Type B pancreatic cell (in vitro differentiated cells): ENCODE measurements around the gene MAD1L1. TPM values are rescaled to one million over a fixed set of nuclear protein-coding genes. Genes with fewer than 3 reads are reported as not detected.

Source experiments
- DNase-seq: peaks from one replicate; pipeline ENCODE4 v3.0.0; 2021; ENCODE audit warnings: mixed read lengths; ENCODE audit not compliant: unreplicated experiment; ENCODE audit errors: extremely low spot score
- H3K27ac Mint-ChIP-seq: 2 replicates; pipeline ENCODE4 v1.8.0; 2021; ENCODE audit warnings: mild to moderate bottlenecking, mixed read lengths
- H3K27me3 Mint-ChIP-seq: 2 replicates; pipeline ENCODE4 v1.8.0; 2021; ENCODE audit warnings: mixed read lengths
- H3K36me3 Mint-ChIP-seq: 2 replicates; pipeline ENCODE4 v1.8.0; 2021; ENCODE audit warnings: mixed read lengths
- H3K4me1 Mint-ChIP-seq: one replicate; pipeline ENCODE4 v1.8.0; 2021; ENCODE audit warnings: mixed read lengths; ENCODE audit not compliant: unreplicated experiment
- H3K4me3 Mint-ChIP-seq: 2 replicates; pipeline ENCODE4 v1.8.0; 2021; ENCODE audit warnings: mild to moderate bottlenecking, mixed read lengths
- H3K9me3 Mint-ChIP-seq: 2 replicates; pipeline ENCODE4 v1.8.0; 2021; ENCODE audit warnings: mixed read lengths
- total RNA-seq: library from RNA; stranded (reverse); gene quantifications from 2 replicates; pipeline ENCODE4 v1.2.1, GENCODE V29; 2021; ENCODE audit warnings: low replicate concordance
- TF ChIP-seq, protein P1 (sequence below): fragments of 200-600 bp; sonication (generic); conservative IDR thresholded peaks from 2 replicates; pipeline ENCODE4 v1.5.0; 2021; ENCODE audit warnings: antibody characterized with exemption, mild to moderate bottlenecking

Gene MAD1L1
- total RNA-seq, 1 donor from 2014 or later: 40.7 TPM

DNA sequence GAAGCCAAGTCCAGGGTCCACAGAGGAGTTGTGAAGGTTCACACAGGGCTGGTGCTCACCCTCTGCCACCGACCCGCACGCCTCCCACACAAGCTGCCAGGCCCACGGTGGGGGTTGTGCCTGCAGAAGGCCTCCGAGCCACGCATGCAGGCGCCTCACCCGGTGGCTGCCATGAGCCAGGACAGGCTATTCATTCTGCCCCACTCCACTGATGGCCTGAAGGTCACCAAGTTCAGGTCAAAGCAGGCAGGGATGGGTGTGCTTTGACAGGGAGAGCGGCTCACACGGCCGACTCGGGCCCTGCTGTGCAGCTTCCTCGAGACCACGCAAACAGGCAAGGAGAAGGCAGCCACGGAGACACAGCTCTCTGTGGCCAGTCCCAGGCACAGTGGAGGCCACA lies 143.9 kb downstream of the MAD1L1 start:
- Mint-ChIP-seq H3K4me1 (peaks cover 4% of the 10 kb centered on the region), H3K4me3 (no peak overlapping the region), H3K9me3 (peaks cover 8% of the 10 kb centered on the region), H3K36me3 (peaks cover 8% of the 10 kb centered on the region), H3K27ac (no peak overlapping the region), H3K27me3 (no peaks in the 10 kb centered on the region)
- TF ChIP-seq, protein P1, sequence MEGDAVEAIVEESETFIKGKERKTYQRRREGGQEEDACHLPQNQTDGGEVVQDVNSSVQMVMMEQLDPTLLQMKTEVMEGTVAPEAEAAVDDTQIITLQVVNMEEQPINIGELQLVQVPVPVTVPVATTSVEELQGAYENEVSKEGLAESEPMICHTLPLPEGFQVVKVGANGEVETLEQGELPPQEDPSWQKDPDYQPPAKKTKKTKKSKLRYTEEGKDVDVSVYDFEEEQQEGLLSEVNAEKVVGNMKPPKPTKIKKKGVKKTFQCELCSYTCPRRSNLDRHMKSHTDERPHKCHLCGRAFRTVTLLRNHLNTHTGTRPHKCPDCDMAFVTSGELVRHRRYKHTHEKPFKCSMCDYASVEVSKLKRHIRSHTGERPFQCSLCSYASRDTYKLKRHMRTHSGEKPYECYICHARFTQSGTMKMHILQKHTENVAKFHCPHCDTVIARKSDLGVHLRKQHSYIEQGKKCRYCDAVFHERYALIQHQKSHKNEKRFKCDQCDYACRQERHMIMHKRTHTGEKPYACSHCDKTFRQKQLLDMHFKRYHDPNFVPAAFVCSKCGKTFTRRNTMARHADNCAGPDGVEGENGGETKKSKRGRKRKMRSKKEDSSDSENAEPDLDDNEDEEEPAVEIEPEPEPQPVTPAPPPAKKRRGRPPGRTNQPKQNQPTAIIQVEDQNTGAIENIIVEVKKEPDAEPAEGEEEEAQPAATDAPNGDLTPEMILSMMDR: no peak
- DNase-seq: no peak

DNA sequence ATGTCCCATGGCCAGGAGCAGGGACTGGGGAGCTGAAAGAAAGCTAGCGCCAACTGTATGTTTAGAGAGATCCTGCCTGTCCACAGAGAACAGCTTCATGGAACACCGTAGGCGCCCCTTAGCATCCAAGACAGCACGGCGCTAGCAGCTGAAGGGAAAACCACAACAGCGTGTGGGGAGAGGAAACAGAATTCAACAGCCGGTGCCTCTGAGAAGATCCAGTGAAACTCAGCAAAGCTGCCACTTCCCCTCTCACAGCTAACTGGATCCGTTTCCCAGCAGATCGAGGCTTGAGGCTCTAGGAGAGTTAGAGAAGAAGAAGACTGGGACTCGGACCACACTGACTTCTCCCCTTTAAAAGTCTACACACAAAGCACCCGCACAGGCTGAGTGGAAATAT lies 145.0 kb downstream of the MAD1L1 start:
- Mint-ChIP-seq H3K36me3 (peaks cover 12% of the 10 kb centered on the region), H3K9me3 (peaks cover 8% of the 10 kb centered on the region), H3K4me3 (no peak overlapping the region), H3K27ac (no peak overlapping the region), H3K27me3 (no peaks in the 10 kb centered on the region), H3K4me1 (peaks cover under 1% of the 10 kb centered on the region)
- DNase-seq: no peak
- TF ChIP-seq, protein P1: no peak

DNA sequence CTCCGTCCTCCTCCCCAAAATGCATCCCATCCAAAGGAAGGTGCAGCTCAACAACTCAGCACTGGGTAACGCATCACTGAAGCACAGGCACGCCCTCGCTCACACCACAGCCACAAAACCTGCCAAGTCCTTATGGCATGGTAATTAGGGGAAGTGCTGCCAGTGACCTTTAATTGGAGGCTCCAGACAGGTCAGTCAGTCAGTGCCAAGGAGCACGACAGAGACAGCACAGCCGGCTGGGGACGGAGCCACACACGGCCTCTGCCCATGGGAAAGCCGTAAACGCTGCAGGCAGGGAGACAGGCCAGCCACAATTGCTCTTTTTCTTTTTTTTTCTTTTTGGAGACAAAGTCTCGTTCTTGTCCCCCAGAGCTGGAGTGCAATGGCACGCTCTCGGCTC lies 146.5 kb downstream of the MAD1L1 start:
- TF ChIP-seq, protein P1: no peak
- Mint-ChIP-seq H3K27me3 (no peaks in the 10 kb centered on the region), H3K36me3 (peaks cover 7% of the 10 kb centered on the region), H3K4me1 (peaks cover 12% of the 10 kb centered on the region), H3K9me3 (no peaks in the 10 kb centered on the region), H3K4me3 (no peak overlapping the region), H3K27ac (no peak overlapping the region)
- DNase-seq: no peak

DNA sequence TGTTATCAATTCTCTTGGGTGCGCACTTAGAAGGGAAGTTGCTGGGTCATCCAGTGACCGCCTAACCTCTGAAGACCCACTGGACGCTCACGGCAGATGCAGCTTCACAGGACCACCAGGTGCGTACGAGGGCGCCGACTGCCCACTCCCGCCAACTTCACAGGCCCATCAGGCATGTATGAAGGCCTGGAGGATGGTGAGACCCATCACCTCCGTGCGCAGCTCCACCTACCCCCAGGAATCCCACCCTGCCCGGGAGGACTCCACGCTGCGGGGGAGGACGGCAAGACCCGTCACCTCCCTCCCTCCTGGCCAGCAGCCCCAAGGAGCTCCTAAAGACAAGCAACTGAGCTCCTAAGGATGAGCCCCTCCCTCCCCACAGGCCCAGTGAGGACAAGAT lies 146.9 kb downstream of the MAD1L1 start:
- H3K27me3 Mint-ChIP-seq: no peaks in the 10 kb centered on the region
- H3K4me3 Mint-ChIP-seq: no peak overlapping the region
- H3K4me1 Mint-ChIP-seq: peaks cover 12% of the 10 kb centered on the region
- no peak overlapping the region for H3K27ac Mint-ChIP-seq
- TF ChIP-seq, protein P1: no peak
- H3K9me3 Mint-ChIP-seq: no peaks in the 10 kb centered on the region
- peaks cover 4% of the 10 kb centered on the region for H3K36me3 Mint-ChIP-seq
- no peak for DNase-seq

DNA sequence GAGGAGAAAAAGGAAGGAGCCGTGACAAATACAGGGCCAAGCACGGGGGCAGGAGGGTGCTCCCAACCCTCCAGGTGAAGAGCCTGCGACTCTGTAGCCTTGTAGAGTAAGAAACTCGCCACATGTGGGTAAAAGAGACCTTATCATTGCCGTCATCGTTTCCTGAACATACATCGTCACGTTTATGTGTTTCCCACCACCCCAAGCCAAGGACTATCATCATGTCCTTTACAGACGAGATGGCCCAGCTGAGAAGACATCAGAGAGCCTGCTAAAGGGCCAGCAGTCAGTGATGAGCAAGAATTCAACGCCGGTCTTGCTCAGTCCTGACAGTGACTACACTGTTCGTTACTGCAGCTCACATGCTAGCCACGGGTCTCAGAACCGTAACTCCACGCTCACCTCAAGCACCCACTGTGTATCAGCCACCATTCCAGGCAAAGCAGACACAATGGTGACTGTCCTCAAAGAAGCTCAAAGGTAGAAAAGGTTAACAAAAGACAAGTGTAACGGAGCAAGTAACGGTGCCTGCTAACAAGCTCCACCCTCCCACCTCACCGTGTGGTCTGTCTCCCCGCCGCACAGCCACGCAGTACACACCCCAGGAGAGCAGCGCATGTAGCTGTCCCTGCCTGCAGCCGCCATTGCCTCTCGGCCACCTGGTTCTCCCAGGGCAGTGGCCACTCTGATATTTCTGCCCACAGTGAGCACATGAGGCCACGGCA lies 147.8 kb downstream of the MAD1L1 start:
- TF ChIP-seq, protein P1: no peak
- no peaks in the 10 kb centered on the region for H3K9me3 Mint-ChIP-seq
- H3K4me1 Mint-ChIP-seq: peaks cover 15% of the 10 kb centered on the region
- no peak overlapping the region for H3K27ac Mint-ChIP-seq
- no peaks in the 10 kb centered on the region for H3K27me3 Mint-ChIP-seq
- no peak for DNase-seq
- H3K4me3 Mint-ChIP-seq: no peak overlapping the region
- H3K36me3 Mint-ChIP-seq: peaks cover 4% of the 10 kb centered on the region
